Naive thymus-derived CD4-positive, alpha-beta T cell (primary cell): ENCODE results near the gene AMIGO2. TPM values are rescaled to one million over a fixed set of nuclear protein-coding genes. Genes with fewer than 3 reads are reported as not detected.

ENCODE experiments used
- polyA plus RNA-seq, 2 donors: library from polyadenylated mRNA; unstranded; fragments of 300-500 nt; fragmentation: Illumina TruSeq; gene quantifications; one replicate each; pipeline ENCODE4 v1.2.3, GENCODE V29; 2021
- total RNA-seq, 6 experiments: library from RNA in 5 of 6; stranded (reverse) in 5 of 6; gene quantifications; 1 replicate in 5 of 6; 2 replicates in 1 of 6; pipeline ENCODE4 v1.2.3 and lab custom pipeline; 2021 to 2026

The AMIGO2 gene
- total and polyA plus RNA-seq, 7 experiments from 2014 or later: 6.8 to 30.4 (median 13.4) TPM

Other genes starting within 250 kb of the AMIGO2 start
- gene PCED1B, start 338 bp downstream of the AMIGO2 start, total RNA-seq: 10 to 100 TPM; 41.4 to 98.3 (median 70.0) TPM
- 100 to 1,000 TPM; 137 to 147 TPM for gene PCED1B, start 338 bp downstream of the AMIGO2 start, polyA plus RNA-seq